Anterior cingulate cortex (tissue), 58 donors: ENCODE measurements around the gene SLC16A5.

Experiments used
- DNase-seq, 58 donors: peaks; one replicate each; lab custom pipeline; 2025; lab: John Stamatoyannopoulos, UW

Gene SLC16A5

GRCh38 chr17:75081611-75082540, 5.9 kb upstream of the SLC16A5 start:
- no peak for DNase-seq

DNA sequence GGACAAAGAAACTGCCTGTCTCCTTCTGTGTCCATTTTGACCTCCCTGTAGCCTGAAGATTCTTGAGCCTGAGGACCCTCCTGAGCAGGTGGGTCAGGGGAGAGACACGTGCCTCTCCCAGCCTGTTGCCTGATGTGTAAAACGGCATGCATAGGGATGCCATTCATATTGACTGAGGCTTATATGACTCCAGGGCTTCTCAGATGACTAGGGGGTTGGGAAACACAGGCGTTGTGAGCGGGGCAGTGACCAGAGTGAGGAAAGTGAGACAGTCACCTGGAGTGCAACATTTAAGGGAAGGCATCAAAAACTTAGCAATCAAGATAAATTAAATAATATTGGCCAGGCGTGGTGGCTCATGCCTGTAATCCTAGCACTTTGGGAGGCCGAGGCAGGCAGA, 5.1 kb upstream of the SLC16A5 start:
- DNase-seq = no peak

GRCh38 chr17:75084039-75084660, 3.6 kb upstream of the SLC16A5 start:
- no peak for DNase-seq

GRCh38 chr17:75086496-75087181, 1.1 kb upstream of the SLC16A5 start:
- no peak for DNase-seq

GRCh38 chr17:75087182-75087557, 584 bp upstream of the SLC16A5 start:
- no peak for DNase-seq

- no peak for DNase-seq
Measured at GRCh38 chr17:75088465-75089417, 987 bp downstream of the SLC16A5 start.

- DNase-seq = no peak
Measured at GRCh38 chr17:75090871-75091854, 3.4 kb downstream of the SLC16A5 start.

- no peak for DNase-seq
Measured at GRCh38 chr17:75091855-75092327, 4.1 kb downstream of the SLC16A5 start.

- no peak for DNase-seq
Measured at GRCh38 chr17:75093548-75094158, 5.9 kb downstream of the SLC16A5 start.

DNA sequence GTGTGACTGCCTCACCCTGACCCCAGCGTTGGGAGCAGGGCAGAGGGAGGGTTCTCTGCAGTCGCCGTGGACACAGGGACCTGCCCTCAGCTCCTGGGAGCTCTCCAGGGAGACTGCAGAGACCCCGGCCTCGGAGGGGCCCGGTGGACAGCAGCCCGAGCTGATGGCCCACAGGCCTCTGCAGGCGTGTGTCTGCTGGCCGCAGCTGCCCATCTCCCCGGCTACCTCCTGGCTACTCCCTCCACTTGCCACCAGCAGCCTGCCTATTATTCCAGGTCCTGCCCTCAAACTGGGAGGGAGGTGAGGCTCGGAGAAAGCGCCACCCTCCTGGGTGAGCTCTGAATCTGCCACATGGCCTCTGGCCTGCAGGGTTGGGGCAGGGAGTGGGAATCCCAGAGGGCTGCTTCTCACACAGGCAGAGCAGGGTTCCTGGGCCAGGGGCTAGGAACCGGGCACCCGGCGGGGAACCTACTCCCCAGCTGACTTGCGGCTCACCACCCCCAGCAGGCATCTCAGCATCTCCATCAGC, 7.2 kb downstream of the SLC16A5 start:
- no peak for DNase-seq

DNA sequence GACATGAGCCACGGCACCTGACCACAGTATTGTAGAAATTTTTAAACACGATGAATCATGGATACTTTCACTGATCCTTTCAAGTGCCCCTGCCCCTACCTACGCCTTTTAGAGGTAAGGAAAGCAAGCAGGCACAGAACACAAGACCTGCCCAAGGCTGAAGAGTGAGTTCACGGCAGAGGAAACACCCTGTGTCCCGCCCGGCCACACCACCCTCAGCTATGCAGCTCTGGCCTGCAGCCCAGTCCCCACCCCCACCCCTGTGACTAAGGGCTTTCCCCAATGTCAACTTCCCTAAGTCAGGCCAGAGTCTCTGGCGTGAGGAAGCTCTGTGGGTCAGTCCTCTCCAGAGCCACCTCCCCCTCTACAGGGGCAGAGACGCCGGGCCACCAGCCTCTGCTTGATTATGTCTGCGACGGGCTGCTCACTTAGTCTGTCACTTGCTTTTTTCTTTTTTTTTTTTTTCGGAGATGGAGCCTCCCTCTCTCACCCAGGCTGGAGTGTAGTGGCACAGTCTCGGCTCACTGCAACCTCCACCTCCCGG, 8.4 kb downstream of the SLC16A5 start:
- DNase-seq = peak in 8 of 58 donors; percentile 5 to 38 (median 16)

GRCh38 chr17:75097865-75098264, 10.1 kb downstream of the SLC16A5 start:
- DNase-seq = no peak

GRCh38 chr17:75098861-75099260, 11.1 kb downstream of the SLC16A5 start:
- DNase-seq = no peak

DNA sequence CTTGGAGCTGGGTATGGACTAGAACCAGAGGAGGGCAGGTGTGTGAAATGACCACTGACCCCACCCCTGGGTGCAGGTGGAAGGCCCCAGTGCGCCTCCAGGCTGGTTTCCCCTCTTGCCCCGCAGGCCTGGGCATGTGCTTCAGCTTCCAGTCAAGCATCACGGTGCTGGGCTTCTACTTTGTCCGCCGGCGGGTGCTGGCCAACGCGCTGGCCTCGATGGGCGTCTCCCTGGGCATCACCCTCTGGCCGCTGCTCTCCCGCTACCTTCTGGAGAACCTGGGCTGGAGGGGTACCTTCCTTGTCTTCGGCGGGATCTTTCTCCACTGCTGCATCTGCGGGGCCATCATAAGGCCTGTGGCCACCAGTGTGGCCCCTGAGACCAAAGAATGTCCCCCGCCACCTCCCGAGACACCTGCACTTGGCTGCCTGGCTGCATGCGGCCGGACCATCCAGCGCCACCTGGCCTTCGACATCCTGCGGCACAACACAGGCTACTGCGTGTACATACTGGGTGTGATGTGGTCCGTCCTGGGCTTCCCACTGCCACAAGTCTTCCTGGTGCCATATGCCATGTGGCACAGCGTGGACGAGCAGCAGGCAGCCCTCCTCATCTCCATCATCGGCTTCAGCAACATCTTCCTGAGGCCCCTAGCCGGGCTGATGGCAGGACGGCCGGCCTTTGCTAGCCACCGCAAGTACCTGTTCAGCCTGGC, 12.3 kb downstream of the SLC16A5 start:
- no peak for DNase-seq

DNA sequence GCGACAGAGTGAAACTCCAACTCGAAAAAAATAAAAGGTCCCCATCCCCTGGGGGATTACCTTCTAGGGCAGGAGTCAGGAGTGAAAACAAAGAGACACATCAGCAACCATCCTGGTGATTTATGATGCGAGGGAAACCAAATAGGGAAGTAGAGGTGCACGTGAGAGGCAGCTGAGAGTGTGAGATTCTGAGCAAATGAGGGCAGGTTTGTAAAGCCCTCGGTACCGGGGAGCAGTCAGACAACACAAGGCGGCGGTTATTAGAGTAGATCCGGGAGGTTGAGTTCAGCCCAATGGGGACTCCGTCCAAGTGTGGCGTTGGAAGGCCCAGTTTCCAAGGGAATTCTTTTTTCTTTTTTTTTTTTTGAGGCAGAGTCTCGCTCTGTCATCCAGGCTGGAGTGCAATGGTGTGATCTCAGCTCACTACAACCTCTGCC, 14.6 kb downstream of the SLC16A5 start:
- DNase-seq = no peak

GRCh38 chr17:75103601-75104554, 16.1 kb downstream of the SLC16A5 start:
- DNase-seq = no peak
